Stomach (tissue), 4 donors: ENCODE measurements around the gene UBE2Q2.

ENCODE experiments used
- CTCF ChIP-seq, 7 experiments: fragments of 450-650 bp in 4 of 7; fragments of 200-600 bp in 3 of 7; sonication (generic) in 3 of 7; IDR thresholded peaks; one replicate each; pipeline ENCODE4 v1.5.1; 2016 to 2019; ENCODE audit warnings: antibody characterized with exemption in 7 of 7, control low read depth in 2 of 7, mild to moderate bottlenecking in 1 of 7
- POLR2A ChIP-seq, 4 donors: fragments of 450-650 bp; IDR thresholded peaks; one replicate each; pipeline ENCODE4 v1.6.1; 2016; ENCODE audit warnings: antibody characterized with exemption in 4 of 4, control low read depth in 2 of 4, mild to moderate bottlenecking in 1 of 4, moderate library complexity in 1 of 4
- POLR2AphosphoS5 ChIP-seq, 3 donors: sonication (generic); formaldehyde crosslinking; IDR thresholded peaks; one replicate each; pipeline ENCODE4 v1.6.1; 2016; ENCODE audit warnings: antibody characterized with exemption in 3 of 3

GRCh38 chr15:75843678-75844581 is 683 bp downstream of the UBE2Q2 start:
- TF ChIP-seq POLR2A (IDR thresholded peaks at IDR 0.05) (peak in 1 of 4 donors; percentile 27), CTCF (IDR thresholded peaks at IDR 0.05) (no peak), POLR2AphosphoS5 (IDR thresholded peaks at IDR 0.05) (peak in 1 of 3 donors; percentile 22)
